HT1080 (cell line): ENCODE measurements around the gene CDKN2AIPNL. TPM values are rescaled to one million over a fixed set of nuclear protein-coding genes. Genes with fewer than 3 reads are reported as not detected.

Source experiments
- DNase-seq: peaks from one replicate; pipeline ENCODE4 v3.0.0-alpha.2; 2015; ENCODE audit warnings: low read depth
- polyA plus RNA-seq, 2 experiments: library from polyadenylated mRNA; depleted of rRNA; stranded (reverse); fragments of >200 nt; gene quantifications; 2 replicates each; pipeline ENCODE4 v1.2.3, GENCODE V29; 2015
- total RNA-seq: library from RNA; depleted of rRNA; stranded (reverse); fragments of >200 nt; shearing (Covaris generic); gene quantifications from 2 replicates; pipeline ENCODE4 v1.2.3, GENCODE V29; 2014; rRNA removed

Gene CDKN2AIPNL
- total RNA-seq, result 81.7 and 83.0 TPM in 2 replicates
- 56.4 and 59.0 TPM in 2 replicates for polyA plus RNA-seq (2015; cell fraction: cytosol; rRNA removed)
- 11.1 and 11.6 TPM in 2 replicates for polyA plus RNA-seq (2015; cell fraction: nucleus; rRNA removed)

GRCh38 chr5:134411546-134412266, at the start of gene CDKN2AIPNL:
TSS of gene CDKN2AIPNL (minus strand) at chr5:134411881. CDS start at chr5:134411854, 27 bp downstream.
- DNase-seq, result peak; percentile 83

GRCh38 chr5:134460551-134460950, 48.9 kb upstream of the CDKN2AIPNL start:
- DNase-seq, result no peak

- DNase-seq, result no peak
These were observed 47.8 kb upstream of the CDKN2AIPNL start for GRCh38 chr5:134459491-134459890.

- DNase-seq, result no peak
These were observed 47.3 kb upstream of the CDKN2AIPNL start for GRCh38 chr5:134459010-134459403.

GRCh38 chr5:134458234-134459009, 46.7 kb upstream of the CDKN2AIPNL start:
- DNase-seq, result no peak

GRCh38 chr5:134457801-134458200, 46.1 kb upstream of the CDKN2AIPNL start:
- DNase-seq, result no peak

- DNase-seq, result no peak
These were observed 45.1 kb upstream of the CDKN2AIPNL start for GRCh38 chr5:134456825-134457224.

GRCh38 chr5:134455466-134455865, 43.8 kb upstream of the CDKN2AIPNL start:
- DNase-seq, result no peak

- no peak for DNase-seq
These were observed 41.3 kb upstream of the CDKN2AIPNL start for GRCh38 chr5:134453016-134453415.

GRCh38 chr5:134451936-134452505, 40.3 kb upstream of the CDKN2AIPNL start:
- DNase-seq, result peak; percentile 87

GRCh38 chr5:134451225-134451935, 39.7 kb upstream of the CDKN2AIPNL start:
- no peak for DNase-seq

- DNase-seq, result no peak
These were observed 38.7 kb upstream of the CDKN2AIPNL start for GRCh38 chr5:134450374-134450773.

- DNase-seq, result no peak
These were observed 37.5 kb upstream of the CDKN2AIPNL start for GRCh38 chr5:134449167-134449566.

GRCh38 chr5:134447815-134448520, 36.3 kb upstream of the CDKN2AIPNL start:
- no peak for DNase-seq

GRCh38 chr5:134446938-134447337, 35.3 kb upstream of the CDKN2AIPNL start:
- no peak for DNase-seq

- no peak for DNase-seq
These were observed 34.5 kb upstream of the CDKN2AIPNL start for GRCh38 chr5:134445856-134446818.

- no peak for DNase-seq
These were observed 33.3 kb upstream of the CDKN2AIPNL start for GRCh38 chr5:134444941-134445471.

GRCh38 chr5:134440201-134440755, 28.6 kb upstream of the CDKN2AIPNL start:
- DNase-seq, result no peak

GRCh38 chr5:134439210-134439654, 27.6 kb upstream of the CDKN2AIPNL start:
- DNase-seq, result peak; percentile 68
